Ovary (tissue), 9 donors: Measurements from ENCODE around the gene ANKMY1. TPM values are rescaled to one million over a fixed set of nuclear protein-coding genes. Genes with fewer than 3 reads are reported as not detected.

Experiments used
- DNase-seq, 5 donors: peaks; one replicate each; pipeline ENCODE4 v3.0.0-alpha.2; 2019 to 2020
- H3K27ac ChIP-seq, 2 donors: fragments of 200-600 bp; one replicate each; pipeline versions ENCODE4 v1.5.1 to v1.8.0; 2019 to 2022
- H3K27me3 ChIP-seq: fragments of 200-600 bp; one replicate; pipeline ENCODE4 v1.8.0; 2022
- H3K36me3 ChIP-seq: fragments of 200-600 bp; sonication (generic); one replicate; pipeline ENCODE4 v1.5.1; 2019
- H3K4me1 ChIP-seq: one replicate; pipeline ENCODE4 v1.8.1; 2013; ENCODE audit warnings: mild to moderate bottlenecking, moderate library complexity; ENCODE audit not compliant: insufficient read depth
- H3K4me3 ChIP-seq: fragments of 200-600 bp; sonication (generic); one replicate; pipeline ENCODE4 v1.5.1; 2017
- H3K9me3 ChIP-seq, 2 donors: fragments of 200-600 bp in 1 of 2; sonication (generic) in 1 of 2; one replicate each; pipeline versions ENCODE4 v1.5.1 to v1.8.1; 2013 to 2019; ENCODE audit warnings: mild to moderate bottlenecking in 1 of 2, moderate library complexity in 1 of 2
- EP300 ChIP-seq: sonication (generic); formaldehyde crosslinking; IDR thresholded peaks from one replicate; pipeline ENCODE4 v1.6.1; 2017; ENCODE audit warnings: antibody characterized with exemption
- POLR2A ChIP-seq: fragments of 450-650 bp; IDR thresholded peaks from one replicate; pipeline ENCODE4 v1.6.1; 2017; ENCODE audit warnings: antibody characterized with exemption, mild to moderate bottlenecking, moderate library complexity
- WGBS, 3 donors: extraction: QIAGEN DNeasy Blood & Tissue Kit in 1 of 3; methylation state at CpG; one replicate each; pipeline versions ENCODE4 v1.1.5 to v1.1.7; 2013 to 2017; 5-methylcytosine and 5-hydroxymethylcytosine counted together
- intact Hi-C, 4 donors: fragments of 100-400 bp; cut with DNase I; formaldehyde crosslinking; loops; one replicate each; pipeline versions ENCODE4 v1.11.0 to v1.15.1; 2022 to 2023
- polyA plus RNA-seq, 2 donors: library from polyadenylated mRNA; stranded (reverse); fragments of 200-250 nt in 1 of 2; fragments of 350-450 nt in 1 of 2; fragmentation: Illumina TruSeq in 1 of 2; extraction: RNeasy Lipid Tissue Mini Kit (QIAGEN cat#74804) in 1 of 2; gene quantifications; one replicate each; pipeline ENCODE4 v1.2.3, GENCODE V29; 2013 to 2014
- total RNA-seq, 7 donors: library from RNA; depleted of rRNA in 2 of 7; stranded (reverse); fragments of >200 nt in 2 of 7; fragmentation: NEBNext Ultra II Directional in 3 of 7; extraction: Animal tissue kit (Norgen Biotek cat#: 25700) in 3 of 7; gene quantifications; one replicate each; pipeline versions ENCODE4 v1.1.0 to v1.2.4, GENCODE V29; 2016 to 2023
- TF ChIP-seq, protein P1 (sequence below), 3 donors: fragments of 450-650 bp in 2 of 3; fragments of 200-600 bp in 1 of 3; IDR thresholded peaks; one replicate each; pipeline versions ENCODE4 v1.5.1 to v1.8.0; 2016 to 2022; ENCODE audit warnings: antibody characterized with exemption in 3 of 3, mild to moderate bottlenecking in 1 of 3
- donor health status: DM: no; HTN: no; CAD: no; lungs with moderate emphysema.
- donor health status: DM: no; HTN: no; CAD: no.
- donor health status: Bipolar disorder and iron deficiency.
- donor health status: DM: yes; HTN: yes; CAD: no.
- donor health status: DM: no; HTN: no; CAD: no.
- donor health status: DM: yes; HTN: yes; CAD: no.

ANKMY1 gene
- total and polyA plus RNA-seq, 9 donors, result 11.5 to 24.2 (median 19.0) TPM

DNA sequence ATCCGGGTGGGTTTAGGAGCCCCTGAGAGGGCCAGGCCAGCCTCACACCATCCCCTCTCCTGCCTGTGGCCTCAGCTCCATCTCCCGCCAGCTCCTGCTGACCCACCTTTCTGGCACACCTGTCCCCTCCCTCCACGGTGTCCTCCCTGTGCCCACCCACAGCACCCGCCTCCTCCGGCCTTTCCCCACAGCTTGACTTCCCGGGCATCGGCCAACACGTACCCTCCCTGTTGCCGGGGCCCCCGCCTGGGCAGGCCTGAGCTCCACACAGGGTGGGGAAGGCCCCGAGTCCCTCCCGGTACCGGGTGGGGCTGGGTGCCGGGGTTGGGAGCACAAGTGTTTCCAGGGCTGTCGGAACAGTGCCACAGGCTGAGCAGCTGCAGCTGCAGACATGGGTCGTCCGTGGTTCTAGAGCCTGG lies 115.8 kb downstream of the ANKMY1 start:
- H3K27ac ChIP-seq, result no peak overlapping the region
- DNase-seq, result peak in 3 of 5 donors; percentile 21 to 37 (median 22)
- 81 to 85% (median 82%) methylated on average over 17 of the region's 17 CpGs for WGBS, 3 donors
- no peak overlapping the region for H3K4me3 ChIP-seq
- H3K36me3 ChIP-seq, result no peaks in the 10 kb centered on the region
- no peaks in the 10 kb centered on the region for H3K9me3 ChIP-seq
- H3K27me3 ChIP-seq, result no peaks in the 10 kb centered on the region
- H3K4me1 ChIP-seq, result peaks cover 9% of the 10 kb centered on the region
- TF ChIP-seq POLR2A (no peak), EP300 (no peak)
- TF ChIP-seq, protein P1, sequence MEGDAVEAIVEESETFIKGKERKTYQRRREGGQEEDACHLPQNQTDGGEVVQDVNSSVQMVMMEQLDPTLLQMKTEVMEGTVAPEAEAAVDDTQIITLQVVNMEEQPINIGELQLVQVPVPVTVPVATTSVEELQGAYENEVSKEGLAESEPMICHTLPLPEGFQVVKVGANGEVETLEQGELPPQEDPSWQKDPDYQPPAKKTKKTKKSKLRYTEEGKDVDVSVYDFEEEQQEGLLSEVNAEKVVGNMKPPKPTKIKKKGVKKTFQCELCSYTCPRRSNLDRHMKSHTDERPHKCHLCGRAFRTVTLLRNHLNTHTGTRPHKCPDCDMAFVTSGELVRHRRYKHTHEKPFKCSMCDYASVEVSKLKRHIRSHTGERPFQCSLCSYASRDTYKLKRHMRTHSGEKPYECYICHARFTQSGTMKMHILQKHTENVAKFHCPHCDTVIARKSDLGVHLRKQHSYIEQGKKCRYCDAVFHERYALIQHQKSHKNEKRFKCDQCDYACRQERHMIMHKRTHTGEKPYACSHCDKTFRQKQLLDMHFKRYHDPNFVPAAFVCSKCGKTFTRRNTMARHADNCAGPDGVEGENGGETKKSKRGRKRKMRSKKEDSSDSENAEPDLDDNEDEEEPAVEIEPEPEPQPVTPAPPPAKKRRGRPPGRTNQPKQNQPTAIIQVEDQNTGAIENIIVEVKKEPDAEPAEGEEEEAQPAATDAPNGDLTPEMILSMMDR (IDR thresholded peaks at IDR 0.05), result no peak
- intact Hi-C loops, result no loop called here

DNA sequence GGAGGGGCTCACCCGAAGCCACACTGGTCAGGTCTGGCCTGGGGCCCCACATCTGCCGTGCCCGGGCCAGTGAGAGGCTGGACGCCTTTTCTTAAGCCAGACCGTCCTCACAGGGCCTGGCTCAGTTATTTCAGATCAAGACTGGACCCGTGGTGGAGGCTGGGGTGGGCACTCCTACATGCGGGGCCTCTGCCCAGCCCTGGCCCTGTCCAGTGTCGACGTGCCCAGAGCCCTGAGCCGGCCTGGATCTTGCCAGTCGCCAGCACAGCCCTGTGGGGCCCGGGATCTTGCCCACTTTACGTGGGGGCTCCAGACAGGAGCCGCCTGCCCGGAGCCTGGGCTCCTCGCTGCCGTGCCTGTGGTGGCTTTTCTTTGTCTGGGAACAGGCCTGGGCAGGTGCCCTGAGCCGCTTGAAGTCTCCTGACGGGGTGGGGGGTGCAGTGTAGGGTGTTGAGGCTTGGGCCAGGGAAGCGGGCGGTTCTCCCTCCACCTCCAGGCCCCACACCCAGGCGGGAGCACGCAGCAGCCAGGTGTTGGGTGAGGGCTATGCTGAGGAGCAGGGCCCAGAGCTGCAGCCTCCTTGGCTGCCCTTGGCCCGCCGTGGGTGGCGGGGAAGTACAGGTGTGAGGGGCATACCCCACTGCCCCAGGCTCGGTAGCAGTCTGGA lies 116.3 kb downstream of the ANKMY1 start:
- Histone ChIP-seq H3K27me3 (no peaks in the 10 kb centered on the region), H3K4me1 (peaks cover 10% of the 10 kb centered on the region), H3K27ac (no peak overlapping the region), H3K9me3 (no peaks in the 10 kb centered on the region), H3K4me3 (no peak overlapping the region), H3K36me3 (no peaks in the 10 kb centered on the region)
- 90 to 91% (median 90%) methylated on average over 23 to 27 of the region's 27 CpGs for whole genome bisulfite sequencing, 3 donors
- TF ChIP-seq EP300 (no peak), POLR2A (no peak)
- TF ChIP-seq, protein P1 (IDR thresholded peaks at IDR 0.05), result no peak
- intact Hi-C loops, result no loop called here
- peak in 3 of 5 donors; percentile 19 to 31 (median 19) for DNase-seq

DNA sequence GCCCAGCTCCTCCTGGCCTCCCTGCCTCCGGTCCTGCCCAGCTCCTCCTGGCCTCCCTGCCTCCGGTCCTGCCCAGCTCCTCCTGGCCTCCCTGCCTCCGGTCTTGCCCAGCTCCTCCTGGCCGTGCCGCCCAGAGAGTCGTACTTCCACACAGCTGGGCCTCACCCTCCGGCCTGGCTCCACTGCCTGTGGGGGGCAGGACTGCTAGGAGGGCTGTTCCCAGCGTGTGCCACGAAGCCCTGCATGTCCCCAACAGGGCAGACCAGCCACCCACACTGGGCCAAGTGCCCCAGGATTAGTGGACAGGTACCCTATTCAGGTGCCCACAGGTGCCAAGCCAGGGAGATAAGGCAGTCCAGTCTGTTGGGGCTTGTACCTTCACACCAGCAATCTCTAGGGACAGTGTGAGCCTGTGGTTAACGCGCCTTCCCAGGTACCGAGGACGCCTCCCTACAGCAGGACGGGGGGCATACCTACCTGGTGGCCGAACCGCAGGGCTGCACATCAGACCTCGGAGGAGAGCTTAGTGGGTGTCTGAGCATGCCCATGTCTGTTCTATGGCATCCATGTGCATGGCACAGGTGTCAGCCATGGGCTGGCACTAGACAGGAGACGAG lies 117.0 kb downstream of the ANKMY1 start:
- WGBS, 3 donors, result 92 to 94% (median 93%) methylated on average over 16 to 18 of the region's 18 CpGs
- Histone ChIP-seq H3K4me1 (peaks cover 10% of the 10 kb centered on the region), H3K27ac (no peak overlapping the region), H3K36me3 (no peaks in the 10 kb centered on the region), H3K9me3 (no peaks in the 10 kb centered on the region), H3K27me3 (no peaks in the 10 kb centered on the region), H3K4me3 (no peak overlapping the region)
- intact Hi-C loops, result no loop called here
- DNase-seq, result peak in 4 of 5 donors; percentile 11 to 24 (median 17)
- TF ChIP-seq POLR2A (no peak), EP300 (no peak)
- TF ChIP-seq, protein P1 (IDR thresholded peaks at IDR 0.05), result no peak

DNA sequence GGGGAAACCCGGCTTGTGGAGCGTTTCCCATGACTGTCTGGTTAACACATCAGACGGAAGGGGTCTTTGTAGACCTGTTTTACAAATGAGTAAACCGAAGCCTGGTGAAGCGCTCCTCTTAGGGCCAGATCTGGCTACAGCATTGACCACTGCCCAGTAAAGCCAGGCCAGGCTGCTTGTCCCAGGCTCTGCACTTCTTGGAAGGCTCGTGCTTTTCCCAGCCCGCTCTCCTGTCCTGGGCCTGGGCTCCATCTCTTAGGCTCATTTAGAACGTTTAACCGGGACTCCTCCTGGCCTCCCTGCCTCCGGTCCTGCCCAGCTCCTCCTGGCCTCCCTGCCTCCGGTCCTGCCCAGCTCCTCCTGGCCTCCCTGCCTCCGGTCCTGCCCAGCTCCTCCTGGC lies 117.5 kb downstream of the ANKMY1 start:
- H3K4me1 ChIP-seq, result peaks cover 10% of the 10 kb centered on the region
- TF ChIP-seq POLR2A (no peak), EP300 (no peak)
- TF ChIP-seq, protein P1 (IDR thresholded peaks at IDR 0.05), result no peak

More for the DNA sequence above, 117.5 kb downstream of the ANKMY1 start:
- Histone ChIP-seq H3K27me3 (no peaks in the 10 kb centered on the region), H3K4me3 (no peak overlapping the region), H3K36me3 (no peaks in the 10 kb centered on the region), H3K27ac (no peak overlapping the region), H3K9me3 (no peaks in the 10 kb centered on the region)
- DNase-seq, result peak in 3 of 5 donors; percentile 10 to 26 (median 13)
- intact Hi-C loops, result no loop called here
- 90 to 95% (median 95%) methylated on average over 10 to 11 of the region's 12 CpGs for WGBS, 3 donors
